Measurements from ENCODE around the gene PRKG1. TPM values are rescaled to one million over a fixed set of nuclear protein-coding genes. Genes with fewer than 3 reads are reported as not detected.

The PRKG1 gene
- total and polyA plus RNA-seq, 2 of the 8 experiments (the other 6 are each of a cell fraction or from before 2014, with no cell fraction given), result 4.2 to 15.2 TPM

DNA sequence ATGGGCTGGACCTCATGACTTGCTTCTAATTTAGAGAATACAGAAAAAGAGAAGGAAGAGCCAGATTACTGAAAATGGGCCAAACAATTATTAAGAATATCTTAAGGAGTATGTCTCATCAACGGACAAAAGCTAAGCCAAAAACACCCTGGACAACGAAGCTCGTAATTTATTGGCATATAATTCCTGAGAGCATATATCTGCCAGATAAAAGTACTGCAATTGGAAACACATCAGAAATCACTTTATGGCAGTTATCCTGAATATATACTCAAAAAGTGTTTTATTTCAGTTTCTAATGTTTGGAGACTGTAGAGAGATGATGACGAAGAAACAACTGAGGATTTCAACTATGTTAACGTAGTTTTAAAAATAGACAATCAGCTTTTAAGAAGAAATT lies 413.3 kb downstream of the PRKG1 start:
- H2AFZ ChIP-seq (ENCODE audit: low read length), result no peak overlapping the region
- no peak overlapping the region for H2BK120ac ChIP-seq (replicated peaks; ENCODE audit: low read depth, low read length)
- no peak overlapping the region for H4K8ac ChIP-seq (ENCODE audit: extremely low read depth, insufficient read depth, low read length)
- CTCF ChIA-PET (ENCODE audit: partially characterized antibody), result interaction anchor here (0.8 kb wide), 1 partner anchor 8 kb away, joined by 3 read pairs; no protein-coding TSS in a partner anchor
- H2BK12ac ChIP-seq (ENCODE audit: low read depth, low read length), result no peak overlapping the region
- H3K9me3 ChIP-seq (ENCODE audit: insufficient read depth in 2 of 2, low read depth in 1 of 2, low read length in 1 of 2), result no peaks in the 10 kb centered on the region
- POLR2A ChIA-PET (ENCODE audit: partially characterized antibody), result no interaction called here
- no peak overlapping the region for H3K4me3 ChIP-seq (ENCODE audit: extremely low read depth in 1 of 4, insufficient read depth in 2 of 4, low read depth in 3 of 4, low read length in 4 of 4)
- no peaks in the 10 kb centered on the region for H3K79me2 ChIP-seq (ENCODE audit: control insufficient read depth in 1 of 2, insufficient read depth in 2 of 2, low read length in 2 of 2)
- DNase-seq (ENCODE audit: low read depth in 1 of 2, low spot score in 2 of 2) (no peak), FAIRE-seq (no peak)
- H4K20me1 ChIP-seq (replicated peaks in 1 of 2; ENCODE audit: control insufficient read depth in 1 of 2, insufficient read depth in 2 of 2, low read length in 2 of 2), result no peaks in the 10 kb centered on the region
- H2AK5ac ChIP-seq (ENCODE audit: low read depth, low read length), result no peak overlapping the region
- no peaks in the 10 kb centered on the region for H3K79me1 ChIP-seq (ENCODE audit: low read depth, low read length)
- no peak overlapping the region for H3K14ac ChIP-seq (ENCODE audit: insufficient read length)
- no peak overlapping the region for H2BK20ac ChIP-seq (ENCODE audit: low read length)
- no peak overlapping the region for H2BK15ac ChIP-seq (ENCODE audit: low read length)
- H4K91ac ChIP-seq (replicated peaks; ENCODE audit: insufficient read length, low read length), result no peak overlapping the region
- no peaks in the 10 kb centered on the region for H3K36me3 ChIP-seq (ENCODE audit: control insufficient read depth in 2 of 4, insufficient read depth in 4 of 4, low read length in 3 of 4)
- no peak overlapping the region for H3K4ac ChIP-seq (replicated peaks; ENCODE audit: insufficient read length, low read depth, low read length)
- no peak overlapping the region for H4K5ac ChIP-seq (ENCODE audit: insufficient read length, low read depth, low read length)
- no peaks in the 10 kb centered on the region for H3K23me2 ChIP-seq (ENCODE audit: low read depth, low read length)
- H3K4me1 ChIP-seq (replicated peaks in 1 of 4; ENCODE audit: control insufficient read depth in 3 of 4, insufficient read depth in 4 of 4, low read length in 3 of 4), result peaks cover 0 to 4% (median 0%) of the 10 kb centered on the region in 4 experiments; a peak in 2 of 7 replicates
- no peak overlapping the region for H3K23ac ChIP-seq (ENCODE audit: insufficient read length)
- no peak overlapping the region for H2BK5ac ChIP-seq (ENCODE audit: low read depth, low read length)
- H3K27ac ChIP-seq (ENCODE audit: low read depth, low read length), result no peak overlapping the region
- no peak overlapping the region for H3K56ac ChIP-seq (replicated peaks; ENCODE audit: insufficient read length, low read depth, low read length)
- no peak overlapping the region for H3K9ac ChIP-seq (replicated peaks in 1 of 4; ENCODE audit: extremely low read depth in 1 of 4, low read depth in 3 of 4, low read length in 3 of 4)
- no peaks in the 10 kb centered on the region for H3K27me3 ChIP-seq (replicated peaks in 1 of 4; ENCODE audit: control insufficient read depth in 3 of 4, extremely low read depth in 1 of 4, insufficient read depth in 3 of 4, low read length in 3 of 4)
- H3K18ac ChIP-seq (ENCODE audit: extremely low read depth, low read length), result no peak overlapping the region
- 91% methylated on average over 5 of the region's 5 CpGs; no CpG with 5 or more reads in 1 of the 2 experiments for WGBS, 2 experiments (ENCODE audit: extremely low coverage in 1 of 2, insufficient coverage in 1 of 2, insufficient read length in 1 of 2, insufficient replicate concordance in 2 of 2, low coverage in 1 of 2, low lambda C conversion rate in 2 of 2, missing lambda C conversion rate in 1 of 2)
- no peak overlapping the region for H3K4me2 ChIP-seq (ENCODE audit: insufficient read depth in 1 of 2, low read depth in 2 of 2, low read length in 2 of 2)
- TF ChIP-seq GABPA (IDR thresholded peaks at IDR 0.05; ENCODE audit: borderline replicate concordance, insufficient read depth, low read length) (no peak), RXRA (IDR thresholded peaks at IDR 0.05; ENCODE audit: insufficient read depth, low read depth, low read length) (no peak), CHD2 (IDR thresholded peaks at IDR 0.05; ENCODE audit: low read length) (no peak), CTBP2 (IDR thresholded peaks at IDR 0.05; ENCODE audit: borderline replicate concordance, insufficient read depth, insufficient read length, low read length) (no peak), MAFK (IDR thresholded peaks at IDR 0.05; ENCODE audit: low read depth, low read length) (no peak), NANOG (IDR thresholded peaks at IDR 0.05; ENCODE audit: insufficient read depth, low read depth, low read length, poor library complexity, severe bottlenecking) (no peak), RAD21 (IDR thresholded peaks at IDR 0.05 in 1 of 2, conservative IDR thresholded peaks at IDR 0.05 in 1 of 2; ENCODE audit: low read depth in 2 of 2, low read length in 2 of 2) (no peak), KDM1A (IDR thresholded peaks at IDR 0.05; ENCODE audit: borderline replicate concordance, low read length) (no peak), BACH1 (IDR thresholded peaks at IDR 0.05; ENCODE audit: low read length) (no peak), SIRT6 (IDR thresholded peaks at IDR 0.05; ENCODE audit: low read length) (no peak), SIN3A (conservative IDR thresholded peaks at IDR 0.05 in 1 of 2, IDR thresholded peaks at IDR 0.05 in 1 of 2; ENCODE audit: low read depth in 1 of 2, low read length in 2 of 2) (no peak), YY1 (IDR thresholded peaks at IDR 0.05; ENCODE audit: low read depth, low read length) (no peak), TAF1 (IDR thresholded peaks at IDR 0.05; ENCODE audit: low read depth, low read length) (no peak), SAP30 (IDR thresholded peaks at IDR 0.05; ENCODE audit: insufficient read depth, insufficient replicate concordance, low read length) (no peak)

Measured in H1 (cell line).